Nephron (organoid): ENCODE measurements around the gene USP46.
A peak's percentile ranks its signal among the peaks of the same experiment; 100 is the strongest.

ENCODE experiments used
- H3K27ac Mint-ChIP-seq, 3 experiments: 2 replicates each; pipeline ENCODE4 v1.8.0; 2020; ENCODE audit warnings: mixed read lengths in 3 of 3, mild to moderate bottlenecking in 2 of 3, moderate library complexity in 1 of 3
- H3K27me3 Mint-ChIP-seq: 2 replicates; pipeline ENCODE4 v1.8.0; 2021; ENCODE audit warnings: low read depth, mild to moderate bottlenecking, moderate library complexity, mixed read lengths
- H3K36me3 Mint-ChIP-seq: 2 replicates; pipeline ENCODE4 v1.8.0; 2020; ENCODE audit warnings: low read depth, mixed read lengths
- H3K4me1 Mint-ChIP-seq: 2 replicates; pipeline ENCODE4 v1.8.0; 2020; ENCODE audit warnings: mixed read lengths
- H3K4me3 Mint-ChIP-seq, 3 experiments: 2 replicates each; pipeline ENCODE4 v1.8.0; 2020; ENCODE audit warnings: mild to moderate bottlenecking in 3 of 3, mixed read lengths in 3 of 3, moderate library complexity in 2 of 3
- H3K9me3 Mint-ChIP-seq: 2 replicates; pipeline ENCODE4 v1.8.0; 2020; ENCODE audit warnings: mixed read lengths
- TF ChIP-seq, protein P1 (sequence below), 3 experiments: fragments of 200-600 bp; sonication (generic); IDR thresholded peaks; one replicate each; pipeline ENCODE4 v1.5.0; 2021; ENCODE audit warnings: antibody characterized with exemption in 3 of 3; ENCODE audit not compliant: unreplicated experiment in 3 of 3

The USP46 gene

GRCh38 chr4:52588771-52589591, 70.1 kb downstream of the USP46 start:
- H3K27ac Mint-ChIP-seq = peak overlapping the region; percentile 18 to 41 (median 37)
- no peak overlapping the region for H3K4me3 Mint-ChIP-seq
- H3K36me3 Mint-ChIP-seq = peaks cover 10% of the 10 kb centered on the region
- TF ChIP-seq, protein P1, sequence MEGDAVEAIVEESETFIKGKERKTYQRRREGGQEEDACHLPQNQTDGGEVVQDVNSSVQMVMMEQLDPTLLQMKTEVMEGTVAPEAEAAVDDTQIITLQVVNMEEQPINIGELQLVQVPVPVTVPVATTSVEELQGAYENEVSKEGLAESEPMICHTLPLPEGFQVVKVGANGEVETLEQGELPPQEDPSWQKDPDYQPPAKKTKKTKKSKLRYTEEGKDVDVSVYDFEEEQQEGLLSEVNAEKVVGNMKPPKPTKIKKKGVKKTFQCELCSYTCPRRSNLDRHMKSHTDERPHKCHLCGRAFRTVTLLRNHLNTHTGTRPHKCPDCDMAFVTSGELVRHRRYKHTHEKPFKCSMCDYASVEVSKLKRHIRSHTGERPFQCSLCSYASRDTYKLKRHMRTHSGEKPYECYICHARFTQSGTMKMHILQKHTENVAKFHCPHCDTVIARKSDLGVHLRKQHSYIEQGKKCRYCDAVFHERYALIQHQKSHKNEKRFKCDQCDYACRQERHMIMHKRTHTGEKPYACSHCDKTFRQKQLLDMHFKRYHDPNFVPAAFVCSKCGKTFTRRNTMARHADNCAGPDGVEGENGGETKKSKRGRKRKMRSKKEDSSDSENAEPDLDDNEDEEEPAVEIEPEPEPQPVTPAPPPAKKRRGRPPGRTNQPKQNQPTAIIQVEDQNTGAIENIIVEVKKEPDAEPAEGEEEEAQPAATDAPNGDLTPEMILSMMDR (IDR thresholded peaks at IDR 0.05; ENCODE audit: unreplicated experiment in 3 of 3) = no peak
- H3K9me3 Mint-ChIP-seq = no peaks in the 10 kb centered on the region
- peaks cover 35% of the 10 kb centered on the region for H3K4me1 Mint-ChIP-seq
- no peaks in the 10 kb centered on the region for H3K27me3 Mint-ChIP-seq

GRCh38 chr4:52588097-52588496, 71.0 kb downstream of the USP46 start:
- Mint-ChIP-seq H3K4me1 (peaks cover 42% of the 10 kb centered on the region), H3K27me3 (no peaks in the 10 kb centered on the region), H3K9me3 (no peaks in the 10 kb centered on the region), H3K36me3 (peaks cover 9% of the 10 kb centered on the region), H3K27ac (no peak overlapping the region), H3K4me3 (no peak overlapping the region)
- TF ChIP-seq, protein P1 (IDR thresholded peaks at IDR 0.05; ENCODE audit: unreplicated experiment in 3 of 3) = peak in 1 of 3 experiments; percentile 13

DNA sequence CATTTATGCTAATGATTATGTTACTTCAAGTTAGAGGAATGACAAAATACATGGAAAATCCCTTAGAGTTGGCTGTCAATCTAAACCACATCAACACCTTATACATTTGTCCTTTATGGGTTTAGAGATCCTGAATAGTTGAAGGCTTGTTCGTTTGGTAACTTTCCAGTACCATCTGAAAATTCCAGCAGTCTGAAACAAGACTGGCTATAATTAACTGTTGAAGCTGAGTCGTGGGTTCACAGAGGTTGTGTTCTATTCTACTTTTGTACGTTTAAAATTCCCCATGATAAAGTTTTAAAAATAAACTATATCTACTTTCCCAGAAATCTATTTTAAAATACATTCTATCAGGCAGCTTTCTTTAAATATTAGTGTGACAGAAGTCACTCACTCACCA, 73.0 kb downstream of the USP46 start:
- no peaks in the 10 kb centered on the region for H3K36me3 Mint-ChIP-seq
- TF ChIP-seq, protein P1 (IDR thresholded peaks at IDR 0.05; ENCODE audit: unreplicated experiment in 3 of 3) = no peak

GRCh38 chr4:52585379-52585778, 73.7 kb downstream of the USP46 start:
- Mint-ChIP-seq H3K36me3 (no peaks in the 10 kb centered on the region), H3K9me3 (no peaks in the 10 kb centered on the region), H3K27me3 (no peaks in the 10 kb centered on the region), H3K4me3 (no peak overlapping the region), H3K4me1 (peaks cover 45% of the 10 kb centered on the region), H3K27ac (peak overlapping the region in 1 of 3 experiments; percentile 52)
- TF ChIP-seq, protein P1 (IDR thresholded peaks at IDR 0.05; ENCODE audit: unreplicated experiment in 3 of 3) = no peak

More for the DNA sequence above, 73.0 kb downstream of the USP46 start:
- H3K27me3 Mint-ChIP-seq = no peaks in the 10 kb centered on the region
- H3K27ac Mint-ChIP-seq = no peak overlapping the region
- no peak overlapping the region for H3K4me3 Mint-ChIP-seq
- peaks cover 49% of the 10 kb centered on the region for H3K4me1 Mint-ChIP-seq
- no peaks in the 10 kb centered on the region for H3K9me3 Mint-ChIP-seq

- Mint-ChIP-seq H3K4me3 (no peak overlapping the region), H3K27me3 (no peaks in the 10 kb centered on the region), H3K27ac (no peak overlapping the region), H3K4me1 (peaks cover 14% of the 10 kb centered on the region), H3K9me3 (no peaks in the 10 kb centered on the region), H3K36me3 (no peaks in the 10 kb centered on the region)
- TF ChIP-seq, protein P1 (IDR thresholded peaks at IDR 0.05; ENCODE audit: unreplicated experiment in 3 of 3) = no peak
These were observed 79.4 kb downstream of the USP46 start for GRCh38 chr4:52579602-52580272.
